ENCODE data around the gene OSGIN1.

OSGIN1 gene

GRCh38 chr16:83994703-83995102 is 41.7 kb downstream of the OSGIN1 start:
- DNase-seq (ENCODE audit: low read depth), result no peak
- no peak for TF ChIP-seq CTCF (IDR thresholded peaks at IDR 0.05; ENCODE audit: insufficient read depth, low read depth, low read length, missing control alignments)
- H3K4me3 ChIP-seq (ENCODE audit: low read length), result no peak overlapping the region

- peak; percentile 39 for DNase-seq (ENCODE audit: low read depth)
- no peak for TF ChIP-seq CTCF (IDR thresholded peaks at IDR 0.05; ENCODE audit: insufficient read depth, low read depth, low read length, missing control alignments)
- H3K4me3 ChIP-seq (ENCODE audit: low read length), result no peak overlapping the region
Observed at GRCh38 chr16:83995754-83996153, 42.7 kb downstream of the OSGIN1 start.

- TF ChIP-seq CTCF (IDR thresholded peaks at IDR 0.05; ENCODE audit: insufficient read depth, low read depth, low read length, missing control alignments), result no peak
Observed at GRCh38 chr16:83996481-83997252, 43.6 kb downstream of the OSGIN1 start.

GRCh38 chr16:83998091-83998490 is 45.1 kb downstream of the OSGIN1 start:
- H3K4me3 ChIP-seq (ENCODE audit: low read length), result no peak overlapping the region
- no peak for TF ChIP-seq CTCF (IDR thresholded peaks at IDR 0.05; ENCODE audit: insufficient read depth, low read depth, low read length, missing control alignments)
- DNase-seq (ENCODE audit: low read depth), result no peak

More at GRCh38 chr16:83996481-83997252, 43.6 kb downstream of the OSGIN1 start:
- H3K4me3 ChIP-seq (ENCODE audit: low read length), result no peak overlapping the region
- no peak for DNase-seq (ENCODE audit: low read depth)

GRCh38 chr16:84000989-84001642 is 48.1 kb downstream of the OSGIN1 start:
- no peak for DNase-seq (ENCODE audit: low read depth)
- no peak for TF ChIP-seq CTCF (IDR thresholded peaks at IDR 0.05; ENCODE audit: insufficient read depth, low read depth, low read length, missing control alignments)
- H3K4me3 ChIP-seq (ENCODE audit: low read length), result no peak overlapping the region

GRCh38 chr16:84001726-84002125 is 48.7 kb downstream of the OSGIN1 start:
- H3K4me3 ChIP-seq (ENCODE audit: low read length), result no peak overlapping the region
- no peak for DNase-seq (ENCODE audit: low read depth)
- no peak for TF ChIP-seq CTCF (IDR thresholded peaks at IDR 0.05; ENCODE audit: insufficient read depth, low read depth, low read length, missing control alignments)
